HG02981 (cell line): ENCODE data around the gene ERBB4.
A peak's percentile ranks its signal among the peaks of the same experiment; 100 is the strongest.

Experiments used
- ATAC-seq: cut with Tn5 transposase; IDR thresholded peaks from one replicate; pipeline ENCODE4 v1.9.1; 2021; ENCODE audit warnings: mild to moderate bottlenecking, moderate library complexity; ENCODE audit not compliant: unreplicated experiment

Gene ERBB4

DNA sequence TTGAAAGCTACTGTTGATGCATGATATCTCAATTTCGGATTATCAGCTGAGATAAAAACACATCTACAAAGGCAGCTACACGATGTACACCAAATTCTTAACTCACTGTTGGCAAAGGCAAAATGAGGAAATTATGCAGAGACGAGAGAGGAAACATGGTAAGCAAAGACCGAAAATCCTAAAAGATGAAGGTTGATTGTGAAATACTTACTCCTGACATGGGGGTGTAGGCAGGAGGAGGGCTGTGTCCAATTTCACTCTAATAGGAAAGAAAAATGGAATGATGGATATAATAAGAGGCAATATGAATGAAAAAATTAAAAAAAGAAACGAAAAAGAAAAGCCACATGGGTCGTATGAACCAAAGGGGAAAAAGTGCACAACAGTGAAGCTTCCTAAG is 1150.9 kb downstream of the ERBB4 start:
- no peak for ATAC-seq

DNA sequence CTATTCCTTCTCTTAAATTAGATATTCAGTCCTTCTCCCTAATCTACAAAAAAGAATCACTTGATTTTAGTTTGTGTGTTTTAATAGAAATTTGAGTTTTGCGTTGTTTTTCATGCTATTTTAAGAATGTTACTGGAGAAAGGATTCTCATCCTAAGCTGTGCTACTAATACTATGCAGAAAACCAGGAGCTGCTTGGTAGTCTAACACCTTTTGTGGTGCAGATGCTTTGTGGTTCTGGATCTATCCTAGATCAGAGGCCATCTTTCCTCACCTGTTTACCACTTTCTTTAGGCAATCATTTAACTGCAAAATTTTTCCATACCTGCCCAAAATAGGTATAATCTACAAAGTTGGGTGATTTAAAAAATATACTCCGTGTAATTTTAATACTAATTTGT is 1158.6 kb downstream of the ERBB4 start:
- ATAC-seq: no peak

DNA sequence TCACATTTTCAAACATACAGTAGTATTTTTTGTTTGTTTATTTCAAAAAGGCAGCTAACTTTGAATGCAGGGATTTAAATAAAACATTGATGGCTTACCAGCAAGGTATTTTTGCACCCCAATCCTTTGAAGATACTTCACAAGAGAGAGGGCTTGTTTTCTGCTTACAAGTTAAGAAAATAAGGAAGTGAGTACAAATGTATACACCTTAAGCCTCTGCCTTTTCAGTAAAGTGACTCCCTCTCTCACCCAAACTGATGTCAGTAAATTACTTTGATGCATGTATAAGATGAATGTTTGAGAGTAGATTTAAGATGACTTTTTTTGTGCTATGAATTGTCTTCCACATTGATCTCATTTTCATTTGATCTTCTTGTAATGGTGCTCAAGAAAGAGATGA is 1162.2 kb downstream of the ERBB4 start:
- ATAC-seq: no peak

DNA sequence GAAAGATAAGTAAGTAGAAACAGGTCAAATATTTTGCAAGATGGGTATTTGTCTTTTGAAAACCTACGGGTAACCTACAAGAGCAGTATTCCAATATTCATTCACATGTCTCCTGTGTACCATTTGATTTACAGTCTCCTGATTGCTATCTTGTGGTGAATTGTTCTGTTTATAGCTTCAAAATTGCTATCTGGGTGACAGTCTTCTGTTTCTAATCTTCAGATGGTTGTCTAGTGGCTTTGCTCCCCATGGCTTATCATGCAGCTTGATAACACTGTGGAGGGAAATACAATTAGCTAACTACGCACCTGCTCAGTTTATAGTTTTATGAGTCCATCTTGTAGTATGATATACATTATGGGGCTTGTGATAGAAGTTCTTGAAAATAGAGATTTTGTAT is 1165.4 kb downstream of the ERBB4 start:
- ATAC-seq: no peak

DNA sequence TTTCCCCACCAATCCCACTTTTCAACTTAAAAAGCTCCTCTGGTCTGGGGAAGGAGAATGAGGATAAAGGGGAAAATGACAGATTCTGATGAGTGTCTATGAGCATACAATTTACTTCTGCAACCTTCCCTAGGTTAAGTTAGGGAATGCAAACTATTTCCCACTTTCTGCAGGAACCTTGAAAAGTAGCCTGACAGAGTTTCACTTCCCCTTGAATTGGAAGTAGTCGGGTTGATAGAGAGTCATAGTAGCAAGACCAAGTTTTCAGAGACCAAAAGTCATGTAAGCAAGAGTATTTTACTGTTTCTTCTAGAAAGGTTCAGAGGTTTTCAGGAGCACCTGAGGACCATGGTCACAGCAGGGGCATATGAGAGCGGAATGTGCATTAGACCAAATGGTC is 1167.1 kb downstream of the ERBB4 start:
- ATAC-seq: no peak

DNA sequence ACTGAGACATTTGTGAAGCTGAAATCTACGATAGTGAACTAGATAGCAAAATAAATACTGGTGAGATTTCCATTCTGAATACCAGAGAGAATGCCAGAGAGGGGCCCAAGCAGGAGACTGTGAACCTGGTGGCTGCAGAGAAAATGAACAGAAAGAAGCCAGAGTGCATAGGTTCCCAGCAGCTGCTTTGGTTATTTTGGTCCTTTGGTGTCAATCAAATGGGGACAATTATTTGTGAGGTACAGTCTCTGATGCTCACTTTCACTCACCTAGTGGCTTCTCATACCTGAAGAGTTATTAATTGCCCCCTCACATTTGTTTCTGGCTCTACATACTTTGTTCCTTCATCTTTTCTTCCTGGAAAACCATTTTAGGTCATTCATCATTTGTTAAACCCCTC is 1170.1 kb downstream of the ERBB4 start:
- ATAC-seq: no peak

DNA sequence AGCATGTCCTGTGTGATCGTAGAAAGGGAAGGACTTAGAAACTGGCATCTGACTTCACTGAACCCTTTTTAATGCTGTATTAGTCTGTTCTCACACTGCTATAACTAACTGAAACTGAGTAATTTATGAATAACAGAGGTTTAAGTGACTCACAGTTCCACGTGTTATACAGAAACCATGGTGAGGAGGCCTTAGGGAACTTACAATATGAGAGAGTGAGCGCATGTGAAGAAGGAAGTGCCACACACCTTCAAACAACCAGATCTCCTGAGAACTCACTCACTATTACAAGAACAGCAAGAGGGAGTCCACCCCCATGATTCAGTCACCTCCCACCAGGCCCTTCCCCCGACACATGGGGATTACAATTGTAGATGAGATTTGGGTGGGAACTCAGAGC is 1170.9 kb downstream of the ERBB4 start:
- ATAC-seq: peak; percentile 99

DNA sequence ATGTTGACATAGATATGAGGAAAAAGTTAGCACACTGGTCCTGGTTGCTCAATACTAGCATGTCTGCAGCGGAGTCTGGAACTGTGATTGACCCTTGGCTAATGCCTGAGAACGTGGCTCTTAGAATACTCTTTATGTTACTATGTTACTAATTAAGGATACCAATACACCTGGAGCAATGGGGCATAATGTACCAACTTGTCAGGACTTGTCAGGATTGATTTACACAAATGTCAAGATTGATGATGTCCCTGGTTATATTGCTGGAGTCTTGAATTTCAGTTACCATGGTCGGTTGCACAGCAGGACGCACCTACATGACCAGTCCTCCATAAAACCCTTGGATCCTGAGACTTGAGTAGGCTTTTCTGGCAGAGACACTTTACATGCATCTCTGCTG is 1171.3 kb downstream of the ERBB4 start:
- ATAC-seq: peak; percentile 9

DNA sequence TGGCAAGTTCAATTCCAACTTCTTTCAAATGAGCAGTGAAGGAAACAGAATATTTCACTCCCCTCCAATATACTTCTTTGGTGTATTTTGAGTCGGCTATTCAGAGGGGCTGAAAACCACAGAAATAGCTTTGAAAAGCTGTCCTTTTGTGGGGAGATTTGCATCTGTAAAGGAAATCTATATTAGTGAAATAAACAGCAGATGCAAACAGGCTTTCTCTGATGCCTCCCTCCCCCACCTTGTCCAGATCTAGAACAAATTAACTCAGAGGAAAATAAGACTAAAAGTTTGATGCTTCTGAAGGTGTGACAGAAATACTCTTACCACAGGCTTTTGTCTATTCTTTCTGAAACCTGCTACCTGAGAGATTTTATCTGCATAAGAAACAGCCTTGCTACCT is 1173.7 kb downstream of the ERBB4 start:
- ATAC-seq: no peak

DNA sequence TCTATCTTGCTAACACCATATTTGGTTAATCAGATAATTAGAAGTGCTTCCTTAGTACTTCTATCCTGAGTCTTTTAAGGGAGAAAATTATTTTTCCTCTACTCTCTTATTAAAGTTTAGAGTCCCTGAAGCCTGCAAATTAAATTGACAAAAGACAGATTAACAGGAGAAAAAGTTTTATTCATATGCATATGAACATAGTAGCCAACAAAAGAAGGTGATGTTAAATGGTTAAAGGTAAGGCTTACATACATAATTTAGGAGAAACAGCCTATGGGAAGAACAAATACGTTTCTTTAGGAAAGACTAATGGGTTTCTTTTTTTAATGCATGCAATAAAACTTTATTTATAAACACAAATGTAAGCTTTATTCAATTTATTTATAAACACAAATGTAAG is 1177.2 kb downstream of the ERBB4 start:
- ATAC-seq: no peak

DNA sequence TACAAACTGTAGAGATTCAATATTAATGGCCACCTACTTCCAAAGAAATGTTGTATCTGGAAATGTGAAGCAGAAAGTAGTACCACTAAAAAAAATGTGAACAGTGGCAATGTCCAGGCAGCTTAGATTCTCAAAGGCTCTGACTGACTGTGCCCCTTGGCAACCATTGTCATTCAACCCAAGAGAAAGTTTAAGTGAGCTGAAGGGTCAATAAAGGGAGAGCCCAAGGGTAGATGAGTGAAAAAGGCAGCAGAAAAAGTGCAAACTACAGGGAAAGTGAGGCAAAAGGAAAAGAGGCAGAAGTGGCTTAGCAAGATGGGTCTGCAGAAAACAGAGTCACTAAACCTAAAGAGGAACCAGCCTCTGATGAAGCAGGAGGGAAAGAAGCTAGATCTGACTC is 1179.3 kb downstream of the ERBB4 start:
- no peak for ATAC-seq

DNA sequence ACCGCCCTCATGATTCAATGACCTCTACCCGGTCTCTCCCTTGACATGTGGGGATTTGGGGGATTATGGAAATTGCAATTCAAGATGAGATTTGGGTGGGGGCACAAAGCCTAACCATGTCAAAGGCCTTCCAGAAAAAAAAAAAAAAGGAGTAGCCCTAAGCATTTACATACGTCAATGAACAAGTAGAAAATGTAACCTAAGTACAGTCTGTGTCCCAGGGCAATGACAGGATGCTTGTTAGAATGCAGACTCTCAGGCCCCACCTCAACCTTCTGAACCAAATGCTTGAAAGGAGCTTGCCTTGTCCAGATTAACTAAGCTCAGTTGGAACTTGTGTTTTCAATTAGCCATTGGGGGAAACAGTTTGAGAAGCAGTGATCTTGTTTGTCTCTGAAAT is 1180.1 kb downstream of the ERBB4 start:
- no peak for ATAC-seq

DNA sequence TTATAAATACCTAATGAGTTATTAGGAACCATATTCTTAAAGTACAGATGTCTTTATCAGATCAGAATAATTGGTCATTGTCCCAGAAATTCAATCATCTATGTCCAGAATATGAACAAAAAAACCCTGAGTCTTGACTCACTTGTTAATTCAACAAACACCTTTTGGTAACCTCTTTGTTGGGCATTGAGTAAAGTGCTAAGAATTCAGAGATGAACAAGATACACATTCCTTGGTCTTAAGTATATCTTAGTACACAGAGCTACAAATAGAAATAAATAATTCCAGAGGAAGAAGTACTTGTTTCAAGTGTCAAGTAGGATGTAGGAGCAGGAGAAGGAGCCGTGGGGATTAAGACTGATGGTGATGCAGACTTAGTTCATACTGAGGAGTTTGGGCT is 1184.1 kb downstream of the ERBB4 start:
- ATAC-seq: no peak

DNA sequence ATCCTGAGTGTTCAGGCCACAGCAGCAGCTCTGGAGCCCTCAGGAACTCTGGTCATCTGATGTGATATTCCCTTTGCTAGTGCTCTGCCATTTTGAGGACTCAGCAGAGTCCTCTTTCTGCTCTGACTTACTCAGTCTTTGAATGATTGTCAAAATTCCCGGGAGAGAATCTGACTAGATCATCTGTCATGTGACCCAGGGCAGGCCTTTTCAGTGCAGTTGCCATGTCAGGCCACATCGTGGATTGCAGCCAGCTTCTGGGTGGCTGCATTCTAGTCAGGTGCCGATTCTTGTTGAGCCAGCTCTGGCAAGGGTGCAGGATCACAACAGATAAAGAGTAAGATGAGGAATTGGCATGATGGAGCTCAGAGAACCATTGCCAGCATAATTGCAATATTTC is 1186.6 kb downstream of the ERBB4 start:
- no peak for ATAC-seq

DNA sequence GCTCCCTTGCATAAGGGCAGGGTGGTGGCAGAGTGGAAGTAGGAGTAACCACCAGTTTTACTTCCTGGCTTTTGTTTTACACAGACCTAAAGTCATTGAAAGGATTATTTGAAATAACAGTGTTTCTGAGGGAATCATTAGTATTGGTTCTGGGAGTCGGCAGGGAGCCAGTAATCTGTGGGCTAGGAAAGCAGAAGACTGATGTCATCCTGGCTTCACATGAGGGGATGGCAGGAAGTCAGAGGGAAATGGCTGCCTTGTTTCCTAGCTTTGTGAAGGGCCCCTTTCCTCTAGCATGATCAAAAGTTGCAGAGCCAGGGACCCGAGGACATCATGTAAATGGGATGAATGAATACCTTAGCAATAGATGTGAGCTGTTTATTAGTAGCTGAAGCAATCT is 1189.6 kb downstream of the ERBB4 start:
- ATAC-seq: no peak

DNA sequence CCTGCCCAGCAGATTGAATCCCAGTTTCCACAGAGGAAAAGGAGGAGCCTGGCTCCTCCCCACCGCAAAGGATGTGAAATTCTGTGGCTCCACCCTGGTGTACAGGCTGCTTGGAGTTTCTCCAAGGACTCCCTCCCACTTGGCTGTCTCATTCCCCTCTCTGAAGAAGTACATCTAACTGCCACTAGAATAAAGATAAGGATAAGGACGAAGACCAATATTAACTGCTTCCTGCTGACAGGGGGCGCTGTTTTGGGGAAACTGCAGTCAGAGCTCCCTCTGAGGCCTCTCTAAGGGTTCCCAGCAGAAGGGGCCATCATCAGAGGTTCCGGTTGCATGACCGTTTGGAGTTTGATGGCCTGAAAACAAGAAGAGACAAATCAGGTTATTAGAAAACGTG is 1191.3 kb downstream of the ERBB4 start:
- ATAC-seq: no peak

DNA sequence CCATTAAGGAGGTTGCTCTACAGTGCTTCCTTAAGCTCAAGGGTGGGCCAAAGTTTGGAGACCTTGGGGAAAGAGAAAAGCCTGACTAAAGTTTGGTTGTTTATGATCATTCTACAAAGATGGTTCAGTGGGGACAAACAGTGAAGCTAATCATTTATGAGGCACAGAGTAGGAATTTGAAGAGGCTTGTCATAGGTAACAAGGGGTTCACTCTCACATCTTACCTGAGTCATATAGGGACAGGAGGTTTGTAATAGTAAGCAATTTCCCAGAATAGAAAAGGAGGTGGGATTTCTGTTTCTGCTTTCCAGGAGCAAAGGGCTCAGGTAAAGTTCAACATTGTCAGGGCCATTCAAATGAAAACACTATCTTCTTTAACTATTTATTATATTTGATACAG is 1194.3 kb downstream of the ERBB4 start:
- no peak for ATAC-seq

DNA sequence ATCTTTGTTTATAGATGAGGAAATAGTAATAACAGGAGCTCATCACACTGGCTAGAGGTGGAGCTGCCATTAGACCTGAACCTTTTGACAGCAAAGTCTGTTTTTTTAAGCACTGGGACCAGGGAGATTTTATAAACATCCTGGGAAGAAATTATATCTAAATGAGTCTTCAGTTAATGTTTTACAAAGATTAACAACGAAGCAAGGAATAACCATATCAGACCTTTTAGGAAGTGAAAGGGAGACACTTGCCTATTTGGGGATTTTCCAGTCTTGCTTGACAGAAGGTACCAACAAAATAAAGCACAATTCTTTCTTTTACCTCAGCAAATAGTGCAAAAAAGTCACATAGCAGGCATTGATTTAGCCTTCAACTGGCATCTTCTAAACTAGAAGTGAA is 1205.2 kb downstream of the ERBB4 start:
- no peak for ATAC-seq

DNA sequence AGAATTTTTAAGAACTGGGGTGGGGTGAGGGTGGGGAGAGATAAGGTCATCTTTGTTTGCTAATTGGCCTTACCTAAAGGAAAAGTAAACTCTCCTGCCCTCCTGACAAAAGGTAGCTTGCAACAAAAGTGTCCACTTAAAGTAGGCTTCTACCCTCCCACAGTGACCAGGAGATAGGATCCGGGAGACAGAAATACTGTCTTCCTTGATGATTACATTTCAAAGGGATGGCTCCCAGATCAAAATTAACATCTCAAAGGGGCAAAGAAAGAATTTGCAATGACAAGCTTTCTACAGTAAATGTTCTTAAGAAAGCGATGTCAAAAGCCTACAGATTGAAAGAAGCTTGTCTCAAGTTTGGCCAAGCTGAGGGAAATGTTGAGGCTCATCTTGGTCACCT is 1206.9 kb downstream of the ERBB4 start:
- ATAC-seq: no peak

DNA sequence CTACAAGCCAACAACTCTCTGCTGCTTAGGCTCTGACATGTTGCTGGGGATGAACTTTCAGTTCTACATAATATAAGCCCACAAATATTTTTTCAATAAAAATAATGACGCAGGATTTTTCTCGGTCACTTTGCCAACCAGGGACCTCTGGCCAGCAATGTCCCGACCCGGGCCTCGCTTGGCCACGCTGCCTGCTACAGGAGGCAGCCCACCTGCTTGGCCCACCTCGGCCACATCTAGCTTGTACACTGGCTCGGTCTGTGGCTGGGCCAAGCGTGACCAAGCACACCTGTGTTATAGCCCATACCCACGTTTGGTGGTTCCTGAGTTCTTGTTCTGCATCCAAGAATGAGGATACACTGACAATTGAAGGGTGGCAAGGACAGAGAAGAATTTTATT is 1208.7 kb downstream of the ERBB4 start:
- no peak for ATAC-seq

DNA sequence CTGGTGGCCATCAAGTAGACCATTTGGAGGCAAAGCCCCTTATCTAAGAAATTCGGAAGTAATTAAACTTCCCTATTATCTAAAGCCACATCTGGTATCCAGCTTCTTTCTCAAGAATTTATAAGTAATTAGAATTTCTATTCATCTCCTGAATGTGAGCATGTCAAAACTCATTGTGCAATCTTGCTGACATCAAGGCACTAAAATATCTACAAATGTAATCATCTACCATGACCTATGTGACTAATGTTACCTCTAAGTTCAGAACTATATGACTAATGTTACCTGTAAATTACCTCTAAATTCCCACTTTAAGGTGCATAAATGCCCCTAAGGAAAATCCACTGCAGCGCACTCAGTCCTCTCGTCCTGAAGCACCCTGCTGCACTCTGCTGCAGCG is 1209.2 kb downstream of the ERBB4 start:
- no peak for ATAC-seq

DNA sequence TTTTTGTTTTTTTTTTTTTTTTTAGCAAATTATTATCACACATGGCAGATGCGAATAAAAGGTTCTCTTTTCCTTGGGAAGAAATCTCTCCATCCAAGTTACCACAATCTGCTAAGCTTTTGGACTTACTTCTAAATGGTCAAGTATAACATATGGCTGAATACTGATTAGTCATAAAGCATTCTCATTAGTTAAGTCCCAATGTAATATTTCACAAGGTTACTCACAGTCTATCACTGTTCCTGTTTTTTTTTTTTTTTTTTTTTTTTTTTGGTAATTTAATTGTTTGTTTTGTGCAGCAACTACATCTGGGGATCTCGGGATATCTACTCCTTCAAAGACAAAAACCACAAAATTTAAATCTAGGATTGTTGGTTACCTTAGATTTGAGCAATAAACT is 1210.5 kb downstream of the ERBB4 start:
- no peak for ATAC-seq
